HepG2 (cell line): Measurements from ENCODE around the gene UPB1. TPM values are rescaled to one million over a fixed set of nuclear protein-coding genes. Genes with fewer than 3 reads are reported as not detected.
A peak's percentile ranks its signal among the peaks of the same experiment; 100 is the strongest.

Source experiments
- ARNT2 ChIP-seq: sonication (generic); formaldehyde crosslinking; IDR thresholded peaks from 2 replicates; pipeline ENCODE4 v1.8.0; 2022; ENCODE audit warnings: mild to moderate bottlenecking, low read depth, missing genetic modification reagents, moderate library complexity
- ATF1 ChIP-seq: IDR thresholded peaks from 2 replicates; pipeline ENCODE4 v1.6.1; 2016; ENCODE audit warnings: mild to moderate bottlenecking, control low read depth
- CEBPB ChIP-seq: IDR thresholded peaks from 2 replicates; pipeline ENCODE4 v1.6.1; 2011; ENCODE audit warnings: low read depth, low read length, improper control_type of control experiment, borderline replicate concordance
- CENPBD1 ChIP-seq: sonication (generic); formaldehyde crosslinking; IDR thresholded peaks from 2 replicates; pipeline ENCODE4 v1.8.0; 2022; ENCODE audit warnings: missing genetic modification reagents, low read depth, mild to moderate bottlenecking, borderline replicate concordance
- CREM ChIP-seq, 2 experiments: sonication (generic) in 1 of 2; formaldehyde crosslinking in 1 of 2; IDR thresholded peaks; 2 replicates each; pipeline versions ENCODE4 v1.4.0 to v1.6.1; 2016 to 2020; ENCODE audit warnings: antibody characterized with exemption in 1 of 2, mild to moderate bottlenecking in 1 of 2, missing genetic modification reagents in 1 of 2
- ETS1 ChIP-seq: sonication (generic); formaldehyde crosslinking; IDR thresholded peaks from 2 replicates; pipeline ENCODE4 v1.4.0; 2020; ENCODE audit warnings: missing genetic modification reagents
- EZH2 ChIP-seq: conservative IDR thresholded peaks from 2 replicates; pipeline ENCODE4 v1.6.1; 2012; ENCODE audit warnings: mild to moderate bottlenecking, low read depth, low read length, moderate library complexity
- HMG20A ChIP-seq: IDR thresholded peaks from 2 replicates; pipeline ENCODE4 v1.6.1; 2016; ENCODE audit warnings: borderline replicate concordance
- KAT8 ChIP-seq: IDR thresholded peaks from 2 replicates; pipeline ENCODE4 v1.6.1; 2016; ENCODE audit warnings: missing genetic modification reagents, missing compliant biosample characterization
- NFE2 ChIP-seq: sonication (generic); formaldehyde crosslinking; IDR thresholded peaks from 2 replicates; pipeline ENCODE4 v1.4.0; 2020; ENCODE audit warnings: missing genetic modification reagents
- RBFOX2 ChIP-seq: fragments of 200-400 bp; formaldehyde crosslinking; IDR thresholded peaks from 2 replicates; pipeline ENCODE4 v1.6.1; 2017; ENCODE audit warnings: low read depth, mild to moderate bottlenecking, low read length
- SKI ChIP-seq: fragments of 450-650 bp; IDR thresholded peaks from one replicate; pipeline ENCODE4 v1.6.1; 2018; ENCODE audit warnings: mild to moderate bottlenecking; ENCODE audit not compliant: partially characterized antibody
- SMAD1 ChIP-seq: sonication (generic); formaldehyde crosslinking; IDR thresholded peaks from 2 replicates; pipeline ENCODE4 v1.4.0; 2020; ENCODE audit warnings: missing genetic modification reagents, low read depth, mild to moderate bottlenecking, borderline replicate concordance
- TSC22D2 ChIP-seq: sonication (generic); formaldehyde crosslinking; IDR thresholded peaks from 2 replicates; pipeline ENCODE4 v1.5.1; 2020; ENCODE audit warnings: missing genetic modification reagents, mild to moderate bottlenecking, borderline replicate concordance
- ZFP1 ChIP-seq: IDR thresholded peaks from 2 replicates; pipeline ENCODE4 v1.6.1; 2016
- ZFX ChIP-seq: sonication (generic); formaldehyde crosslinking; IDR thresholded peaks from 2 replicates; pipeline ENCODE4 v1.4.0; 2020; ENCODE audit warnings: mild to moderate bottlenecking, low read depth, missing genetic modification reagents, moderate library complexity
- ZNF30 ChIP-seq: sonication (generic); formaldehyde crosslinking; IDR thresholded peaks from 2 replicates; pipeline ENCODE4 v1.5.0; 2020; ENCODE audit warnings: mild to moderate bottlenecking, missing genetic modification reagents
- ZNF354B ChIP-seq: sonication (generic); formaldehyde crosslinking; IDR thresholded peaks from 2 replicates; pipeline ENCODE4 v1.8.0; 2022; ENCODE audit warnings: mild to moderate bottlenecking, missing genetic modification reagents
- ZNF781 ChIP-seq: sonication (generic); formaldehyde crosslinking; IDR thresholded peaks from 2 replicates; pipeline ENCODE4 v1.5.1; 2020; ENCODE audit warnings: borderline replicate concordance, mild to moderate bottlenecking, missing genetic modification reagents; ENCODE audit errors: not compliant biosample characterization
- ZNF841 ChIP-seq: sonication (generic); formaldehyde crosslinking; IDR thresholded peaks from 2 replicates; pipeline ENCODE4 v1.8.1; 2023; ENCODE audit warnings: missing genetic modification reagents, borderline replicate concordance
- polyA plus RNA-seq, 8 experiments: library from polyadenylated mRNA; depleted of rRNA in 3 of 8; stranded (reverse) in 7 of 8; unstranded in 1 of 8; fragments of >200 nt; fragmentation: Illumina TruSeq in 4 of 8; extraction: Trizol in 4 of 8; gene quantifications; 2 replicates each; pipeline versions ENCODE4 v1.2.1 to v1.2.3, GENCODE V29; 2011 to 2016; ENCODE audit warnings: low read depth in 4 of 8, missing spikeins in 1 of 8, mixed read lengths in 1 of 8; ENCODE audit not compliant: insufficient read depth in 1 of 8
- total RNA-seq, 5 experiments: library from RNA; depleted of rRNA; stranded (reverse); fragments of >200 nt; fragmentation: Illumina TruSeq; extraction: Trizol; gene quantifications; 2 replicates each; pipeline ENCODE4 v1.2.3, GENCODE V29; 2016; ENCODE audit warnings: low read depth in 1 of 5
- TF ChIP-seq, protein P1 (sequence below): sonication (generic); formaldehyde crosslinking; IDR thresholded peaks from 2 replicates; pipeline ENCODE4 v1.4.0; 2020; ENCODE audit warnings: mild to moderate bottlenecking, missing genetic modification reagents
- TF ChIP-seq, protein P2 (sequence below): sonication (generic); formaldehyde crosslinking; IDR thresholded peaks from 2 replicates; pipeline ENCODE4 v1.4.0; 2020; ENCODE audit warnings: missing genetic modification reagents, low read depth, mild to moderate bottlenecking, borderline replicate concordance
- TF ChIP-seq, protein P3 (sequence below): sonication (generic); formaldehyde crosslinking; IDR thresholded peaks from 2 replicates; pipeline ENCODE4 v1.5.0; 2020; ENCODE audit warnings: mild to moderate bottlenecking, low read depth, missing genetic modification reagents, borderline replicate concordance
- TF ChIP-seq, protein P4 (sequence below): sonication (generic); formaldehyde crosslinking; IDR thresholded peaks from 2 replicates; pipeline ENCODE4 v1.4.0; 2020; ENCODE audit warnings: missing genetic modification reagents

UPB1 gene
- total and polyA plus RNA-seq, 2 of the 13 experiments (the other 11 are each of a cell fraction or from before 2014, with no cell fraction given), result 0.38 to 1.2 TPM

DNA sequence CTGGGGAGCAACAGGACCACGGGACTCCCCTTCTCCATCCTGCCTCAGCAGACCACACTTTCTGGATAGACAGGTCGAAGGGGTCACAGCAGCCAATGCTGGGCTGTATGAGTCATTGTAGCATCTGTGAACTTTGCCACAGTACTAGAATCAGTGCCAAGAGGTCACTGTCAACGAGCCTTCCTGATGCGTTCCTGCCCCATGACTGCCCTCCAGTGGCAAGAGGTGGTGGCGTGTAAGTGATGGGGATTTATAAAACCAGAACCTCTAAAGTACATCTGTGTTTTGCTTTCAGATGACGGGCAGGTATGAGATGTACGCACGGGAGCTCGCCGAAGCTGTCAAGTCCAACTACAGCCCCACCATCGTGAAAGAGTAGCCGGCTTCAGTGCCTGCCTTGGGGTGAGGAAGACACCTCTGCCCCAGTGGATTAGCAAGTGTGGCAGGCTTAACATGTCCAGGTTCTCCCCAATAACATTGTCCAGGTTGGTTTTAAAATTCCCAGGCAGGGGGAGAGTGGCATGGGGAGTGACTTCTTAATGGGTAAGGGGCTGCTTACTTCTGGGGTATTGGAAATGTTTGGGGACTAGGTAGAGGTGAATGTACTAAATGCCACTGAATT lies 30.4 kb downstream of the UPB1 start (continued):
- TF ChIP-seq, protein P1, sequence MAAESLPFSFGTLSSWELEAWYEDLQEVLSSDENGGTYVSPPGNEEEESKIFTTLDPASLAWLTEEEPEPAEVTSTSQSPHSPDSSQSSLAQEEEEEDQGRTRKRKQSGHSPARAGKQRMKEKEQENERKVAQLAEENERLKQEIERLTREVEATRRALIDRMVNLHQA (CRISPR knock-in tag), result no peak
- TF ChIP-seq, protein P2, sequence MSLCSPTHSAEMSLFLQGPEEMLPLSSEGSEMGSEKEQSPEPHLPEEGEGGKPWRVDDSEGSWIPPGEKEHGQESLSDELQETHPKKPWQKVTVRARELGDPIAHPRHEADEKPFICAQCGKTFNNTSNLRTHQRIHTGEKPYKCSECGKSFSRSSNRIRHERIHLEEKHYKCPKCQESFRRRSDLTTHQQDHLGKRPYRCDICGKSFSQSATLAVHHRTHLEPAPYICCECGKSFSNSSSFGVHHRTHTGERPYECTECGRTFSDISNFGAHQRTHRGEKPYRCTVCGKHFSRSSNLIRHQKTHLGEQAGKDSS (CRISPR knock-in tag), result no peak
- TF ChIP-seq, protein P3, sequence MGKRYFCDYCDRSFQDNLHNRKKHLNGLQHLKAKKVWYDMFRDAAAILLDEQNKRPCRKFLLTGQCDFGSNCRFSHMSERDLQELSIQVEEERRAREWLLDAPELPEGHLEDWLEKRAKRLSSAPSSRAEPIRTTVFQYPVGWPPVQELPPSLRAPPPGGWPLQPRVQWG, result no peak
- TF ChIP-seq CENPBD1 (CRISPR knock-in tag), result no peak
- peak; percentile 58; the same call in 1 of the 2 replicates for TF ChIP-seq KAT8
- peak; percentile 45; the same call in 1 of the 2 replicates for TF ChIP-seq ZFX (CRISPR knock-in tag)
- TF ChIP-seq ZFP1 (CRISPR knock-in tag), result no peak
- no peak for TF ChIP-seq ETS1 (CRISPR knock-in tag)
- TF ChIP-seq ZNF841 (CRISPR knock-in tag), result no peak
- TF ChIP-seq EZH2, result no peak
- TF ChIP-seq SMAD1 (CRISPR knock-in tag), result no peak
- no peak for TF ChIP-seq ZNF30
- no peak for TF ChIP-seq CEBPB
- no peak for TF ChIP-seq TSC22D2 (CRISPR knock-in tag)
- TF ChIP-seq SKI, result peak; percentile 94
- TF ChIP-seq CREM (IDR thresholded peaks at IDR 0.05), result 0 out of 2 replicates have a peak, but pooled peaks have one; percentile 16
- no peak for TF ChIP-seq CREM (CRISPR knock-in tag; IDR thresholded peaks at IDR 0.05)
- no peak for TF ChIP-seq ATF1 (CRISPR knock-in tag)
- peak; percentile 55 for TF ChIP-seq ZNF781 (CRISPR knock-in tag)
- TF ChIP-seq NFE2 (CRISPR knock-in tag), result no peak
- TF ChIP-seq ARNT2 (CRISPR knock-in tag), result no peak
- TF ChIP-seq ZNF354B (CRISPR knock-in tag), result no peak
- no peak for TF ChIP-seq RBFOX2
- peak; percentile 73; the same call in 1 of the 2 replicates for TF ChIP-seq HMG20A (CRISPR knock-in tag)
- TF ChIP-seq, protein P4, sequence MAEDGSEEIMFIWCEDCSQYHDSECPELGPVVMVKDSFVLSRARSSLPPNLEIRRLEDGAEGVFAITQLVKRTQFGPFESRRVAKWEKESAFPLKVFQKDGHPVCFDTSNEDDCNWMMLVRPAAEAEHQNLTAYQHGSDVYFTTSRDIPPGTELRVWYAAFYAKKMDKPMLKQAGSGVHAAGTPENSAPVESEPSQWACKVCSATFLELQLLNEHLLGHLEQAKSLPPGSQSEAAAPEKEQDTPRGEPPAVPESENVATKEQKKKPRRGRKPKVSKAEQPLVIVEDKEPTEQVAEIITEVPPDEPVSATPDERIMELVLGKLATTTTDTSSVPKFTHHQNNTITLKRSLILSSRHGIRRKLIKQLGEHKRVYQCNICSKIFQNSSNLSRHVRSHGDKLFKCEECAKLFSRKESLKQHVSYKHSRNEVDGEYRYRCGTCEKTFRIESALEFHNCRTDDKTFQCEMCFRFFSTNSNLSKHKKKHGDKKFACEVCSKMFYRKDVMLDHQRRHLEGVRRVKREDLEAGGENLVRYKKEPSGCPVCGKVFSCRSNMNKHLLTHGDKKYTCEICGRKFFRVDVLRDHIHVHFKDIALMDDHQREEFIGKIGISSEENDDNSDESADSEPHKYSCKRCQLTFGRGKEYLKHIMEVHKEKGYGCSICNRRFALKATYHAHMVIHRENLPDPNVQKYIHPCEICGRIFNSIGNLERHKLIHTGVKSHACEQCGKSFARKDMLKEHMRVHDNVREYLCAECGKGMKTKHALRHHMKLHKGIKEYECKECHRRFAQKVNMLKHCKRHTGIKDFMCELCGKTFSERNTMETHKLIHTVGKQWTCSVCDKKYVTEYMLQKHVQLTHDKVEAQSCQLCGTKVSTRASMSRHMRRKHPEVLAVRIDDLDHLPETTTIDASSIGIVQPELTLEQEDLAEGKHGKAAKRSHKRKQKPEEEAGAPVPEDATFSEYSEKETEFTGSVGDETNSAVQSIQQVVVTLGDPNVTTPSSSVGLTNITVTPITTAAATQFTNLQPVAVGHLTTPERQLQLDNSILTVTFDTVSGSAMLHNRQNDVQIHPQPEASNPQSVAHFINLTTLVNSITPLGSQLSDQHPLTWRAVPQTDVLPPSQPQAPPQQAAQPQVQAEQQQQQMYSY (CRISPR knock-in tag), result no peak
